B cell (primary cell): Measurements from ENCODE around the gene MEX3B.
"Not testable (repeated sequence)": the region's sequence is repeated elsewhere in the genome, so short reads cannot be mapped to it uniquely, and the experiment has no call there.

Experiments
- EZH2 ChIP-seq: IDR thresholded peaks from 2 replicates; pipeline ENCODE4 v1.6.1; 2012; ENCODE audit warnings: borderline replicate concordance, low read depth, mild to moderate bottlenecking, moderate library complexity, low read length; ENCODE audit not compliant: insufficient read depth, poor library complexity, severe bottlenecking
- TF ChIP-seq, protein P1 (sequence below): fragments of 200-600 bp; IDR thresholded peaks from one replicate; pipeline ENCODE4 v1.8.0; 2022; ENCODE audit warnings: antibody characterized with exemption, mild to moderate bottlenecking

GRCh38 chr15:82028163-82028562, 17.7 kb downstream of the MEX3B start:
- TF ChIP-seq, protein P1, sequence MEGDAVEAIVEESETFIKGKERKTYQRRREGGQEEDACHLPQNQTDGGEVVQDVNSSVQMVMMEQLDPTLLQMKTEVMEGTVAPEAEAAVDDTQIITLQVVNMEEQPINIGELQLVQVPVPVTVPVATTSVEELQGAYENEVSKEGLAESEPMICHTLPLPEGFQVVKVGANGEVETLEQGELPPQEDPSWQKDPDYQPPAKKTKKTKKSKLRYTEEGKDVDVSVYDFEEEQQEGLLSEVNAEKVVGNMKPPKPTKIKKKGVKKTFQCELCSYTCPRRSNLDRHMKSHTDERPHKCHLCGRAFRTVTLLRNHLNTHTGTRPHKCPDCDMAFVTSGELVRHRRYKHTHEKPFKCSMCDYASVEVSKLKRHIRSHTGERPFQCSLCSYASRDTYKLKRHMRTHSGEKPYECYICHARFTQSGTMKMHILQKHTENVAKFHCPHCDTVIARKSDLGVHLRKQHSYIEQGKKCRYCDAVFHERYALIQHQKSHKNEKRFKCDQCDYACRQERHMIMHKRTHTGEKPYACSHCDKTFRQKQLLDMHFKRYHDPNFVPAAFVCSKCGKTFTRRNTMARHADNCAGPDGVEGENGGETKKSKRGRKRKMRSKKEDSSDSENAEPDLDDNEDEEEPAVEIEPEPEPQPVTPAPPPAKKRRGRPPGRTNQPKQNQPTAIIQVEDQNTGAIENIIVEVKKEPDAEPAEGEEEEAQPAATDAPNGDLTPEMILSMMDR, result not testable (repeated sequence)
- TF ChIP-seq EZH2, result not testable (repeated sequence)
